ENCODE data around the gene TXNL4A.

TXNL4A gene

DNA sequence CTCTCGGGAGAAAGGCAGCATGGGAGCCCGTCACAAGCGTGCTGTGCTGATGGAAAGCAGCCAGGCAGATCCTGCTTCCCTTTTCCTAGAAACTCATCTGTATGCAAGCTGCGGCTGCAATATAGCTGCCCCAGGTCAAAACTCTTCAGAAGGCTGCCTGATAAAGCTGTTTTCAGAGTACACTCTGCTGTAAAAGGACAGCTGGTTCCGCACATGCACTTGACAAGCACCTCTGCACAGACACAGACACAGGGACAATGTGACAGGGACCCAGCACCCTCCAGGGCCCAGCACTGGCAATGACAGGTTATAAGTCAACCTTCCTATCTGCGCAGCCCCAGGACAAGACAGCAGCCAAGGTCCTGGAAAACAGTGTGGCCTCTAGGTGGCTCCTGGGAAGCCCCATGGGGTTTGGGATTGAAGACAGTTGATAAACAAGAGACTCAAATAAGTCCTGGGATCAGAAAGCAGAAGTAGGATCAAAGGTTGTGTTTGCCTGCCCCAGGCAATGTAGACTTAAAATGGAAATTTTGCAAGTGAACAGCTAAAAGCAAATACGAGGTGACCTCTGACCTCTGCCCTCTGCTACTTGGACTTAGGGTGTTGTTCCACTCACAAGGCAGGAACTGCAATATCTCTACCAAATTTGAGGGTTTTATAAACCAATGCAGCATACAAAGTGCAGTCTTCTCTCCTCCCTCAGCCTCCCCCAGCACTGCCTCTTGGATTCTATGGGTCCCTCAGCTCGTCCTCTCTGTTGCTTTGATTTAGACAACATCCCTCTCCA is 53.9 kb downstream of the TXNL4A start:
- no peak overlapping the region for H3K4me3 ChIP-seq (ENCODE audit: low read length in 2 of 2)
- H3K9me3 ChIP-seq (ENCODE audit: control insufficient read depth in 2 of 2, low read length in 2 of 2) = peaks cover 2 to 11% of the 10 kb centered on the region in 2 donors

DNA sequence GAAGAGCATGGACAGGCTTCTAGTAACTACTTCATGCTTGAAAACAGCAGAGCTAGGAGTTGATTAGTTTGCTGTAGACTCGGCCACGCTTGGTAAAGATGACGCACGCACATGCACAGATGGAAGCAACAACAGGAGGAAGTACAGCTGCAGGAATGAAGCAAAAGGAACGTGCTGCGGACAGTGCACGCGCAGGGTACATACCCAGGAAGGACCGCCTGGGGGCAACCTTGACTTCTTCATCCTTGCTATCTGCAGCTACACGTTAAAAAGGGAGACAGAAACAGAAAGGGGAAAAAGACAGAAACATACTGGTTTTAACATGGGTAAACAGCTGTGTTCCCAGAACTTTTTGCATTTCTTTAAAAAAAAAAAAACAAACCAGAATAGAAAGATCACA is 54.6 kb downstream of the TXNL4A start:
- Histone ChIP-seq H3K27ac (ENCODE audit: low read length) (no peak overlapping the region), H3K4me1 (ENCODE audit: control insufficient read depth, insufficient read depth, low read length) (no peaks in the 10 kb centered on the region), H3K27me3 (ENCODE audit: control insufficient read depth in 1 of 2, insufficient read depth in 2 of 2, low read length in 2 of 2) (no peaks in the 10 kb centered on the region), H3K9me3 (ENCODE audit: control insufficient read depth in 2 of 2, low read length in 2 of 2) (peaks cover 2 to 18% of the 10 kb centered on the region in 2 donors), H3K4me3 (ENCODE audit: low read length in 2 of 2) (no peak overlapping the region), H3K9ac (ENCODE audit: low read length in 2 of 2) (no peak overlapping the region), H3K36me3 (ENCODE audit: control insufficient read depth in 2 of 2, insufficient read depth in 2 of 2, low read length in 2 of 2) (peaks cover 13 to 16% of the 10 kb centered on the region in 2 donors)

More for the DNA sequence above, 53.9 kb downstream of the TXNL4A start:
- Histone ChIP-seq H3K27ac (ENCODE audit: low read length) (no peak overlapping the region), H3K27me3 (ENCODE audit: control insufficient read depth in 1 of 2, insufficient read depth in 2 of 2, low read length in 2 of 2) (no peaks in the 10 kb centered on the region), H3K36me3 (ENCODE audit: control insufficient read depth in 2 of 2, insufficient read depth in 2 of 2, low read length in 2 of 2) (peaks cover 10% of the 10 kb centered on the region in 2 donors), H3K4me1 (ENCODE audit: control insufficient read depth, insufficient read depth, low read length) (no peaks in the 10 kb centered on the region), H3K9ac (ENCODE audit: low read length in 2 of 2) (no peak overlapping the region)

DNA sequence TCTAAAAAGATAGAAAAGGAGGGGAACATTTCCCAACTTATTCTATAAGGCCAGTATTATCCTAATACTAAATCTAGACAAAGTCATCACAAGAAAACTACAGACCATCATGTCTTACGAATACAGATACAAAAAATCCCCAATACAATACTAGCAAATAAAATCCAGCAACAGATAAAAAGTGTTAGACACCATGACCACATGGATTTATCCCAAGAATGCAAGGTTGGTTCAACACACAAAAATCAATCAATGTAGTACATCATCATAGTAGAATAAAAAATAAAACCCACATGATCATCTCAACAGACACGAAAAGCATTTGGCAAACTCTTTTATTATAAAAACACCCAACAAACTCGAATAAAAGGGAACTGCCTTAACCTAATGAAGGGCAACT is 55.5 kb downstream of the TXNL4A start:
- H3K4me1 ChIP-seq (ENCODE audit: control insufficient read depth, insufficient read depth, low read length) = no peaks in the 10 kb centered on the region
- no peaks in the 10 kb centered on the region for H3K27me3 ChIP-seq (ENCODE audit: control insufficient read depth in 1 of 2, insufficient read depth in 2 of 2, low read length in 2 of 2)
- peaks cover 13 to 17% of the 10 kb centered on the region in 2 donors for H3K36me3 ChIP-seq (ENCODE audit: control insufficient read depth in 2 of 2, insufficient read depth in 2 of 2, low read length in 2 of 2)
- H3K9me3 ChIP-seq (ENCODE audit: control insufficient read depth in 2 of 2, low read length in 2 of 2) = peaks cover 2 to 20% of the 10 kb centered on the region in 2 donors
- H3K27ac ChIP-seq (ENCODE audit: low read length) = no peak overlapping the region
- H3K4me3 ChIP-seq (ENCODE audit: low read length in 2 of 2) = no peak overlapping the region
- H3K9ac ChIP-seq (ENCODE audit: low read length in 2 of 2) = no peak overlapping the region

DNA sequence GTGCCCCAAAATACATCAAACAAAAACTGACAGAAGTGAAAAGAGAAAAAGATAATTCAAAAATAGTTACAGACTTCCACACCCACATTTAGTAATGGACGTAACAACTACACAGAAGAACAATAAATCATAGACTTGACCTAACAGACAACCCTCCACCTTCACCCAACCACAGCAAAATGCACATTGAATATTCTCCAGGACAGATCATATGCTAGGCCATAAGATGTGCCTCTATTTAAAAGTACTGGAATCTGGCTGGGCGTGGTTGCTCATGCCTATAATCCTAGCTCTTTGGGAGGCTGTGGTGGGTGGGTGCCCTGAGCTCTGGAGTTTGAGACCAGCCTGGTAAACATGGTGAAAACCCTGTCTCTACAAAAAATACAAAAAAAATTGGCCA is 56.9 kb downstream of the TXNL4A start:
- H3K36me3 ChIP-seq (ENCODE audit: control insufficient read depth in 2 of 2, insufficient read depth in 2 of 2, low read length in 2 of 2) = peaks cover 13 to 17% of the 10 kb centered on the region in 2 donors
- H3K9ac ChIP-seq (ENCODE audit: low read length in 2 of 2) = no peak overlapping the region
- H3K4me3 ChIP-seq (ENCODE audit: low read length in 2 of 2) = no peak overlapping the region
- no peaks in the 10 kb centered on the region for H3K27me3 ChIP-seq (ENCODE audit: control insufficient read depth in 1 of 2, insufficient read depth in 2 of 2, low read length in 2 of 2)
- H3K27ac ChIP-seq (ENCODE audit: low read length) = no peak overlapping the region
- H3K9me3 ChIP-seq (ENCODE audit: control insufficient read depth in 2 of 2, low read length in 2 of 2) = peaks cover 2 to 20% of the 10 kb centered on the region in 2 donors
- H3K4me1 ChIP-seq (ENCODE audit: control insufficient read depth, insufficient read depth, low read length) = no peaks in the 10 kb centered on the region

DNA sequence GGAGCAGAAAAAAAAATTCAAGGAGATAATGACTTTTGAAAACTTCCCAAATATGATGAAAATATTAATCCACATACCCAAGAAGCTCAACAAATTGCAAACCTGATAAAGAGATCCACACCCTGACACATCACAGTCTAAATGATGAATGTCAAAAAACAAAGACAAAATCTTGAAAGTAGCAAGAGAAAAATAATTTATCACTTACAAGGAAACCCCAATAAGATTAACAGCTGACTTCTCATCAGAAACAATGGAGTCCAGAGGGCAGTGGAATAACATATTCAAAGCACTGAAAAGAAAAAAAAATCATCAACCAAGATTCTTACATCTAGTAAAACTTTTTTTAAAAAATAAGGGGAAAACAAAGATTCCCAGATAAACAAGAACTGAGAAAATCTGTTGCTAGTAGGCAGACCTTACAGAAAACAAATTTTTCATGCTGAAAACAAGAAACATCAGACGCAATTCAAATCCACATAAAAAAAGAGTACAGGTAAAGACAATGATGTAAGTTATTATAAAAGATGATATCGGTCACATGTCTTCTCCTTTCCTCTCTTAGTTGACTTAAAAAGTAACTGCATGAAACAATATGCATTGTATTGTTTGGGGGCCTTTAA is 58.2 kb downstream of the TXNL4A start:
- no peaks in the 10 kb centered on the region for H3K27me3 ChIP-seq (ENCODE audit: control insufficient read depth in 1 of 2, insufficient read depth in 2 of 2, low read length in 2 of 2)
- H3K4me1 ChIP-seq (ENCODE audit: control insufficient read depth, insufficient read depth, low read length) = peaks cover 4% of the 10 kb centered on the region
- no peak overlapping the region for H3K9ac ChIP-seq (ENCODE audit: low read length in 2 of 2)
- no peak overlapping the region for H3K27ac ChIP-seq (ENCODE audit: low read length)
- peaks cover 12% of the 10 kb centered on the region in 2 donors for H3K36me3 ChIP-seq (ENCODE audit: control insufficient read depth in 2 of 2, insufficient read depth in 2 of 2, low read length in 2 of 2)
- H3K4me3 ChIP-seq (ENCODE audit: low read length in 2 of 2) = no peak overlapping the region
- peaks cover 2 to 20% of the 10 kb centered on the region in 2 donors for H3K9me3 ChIP-seq (ENCODE audit: control insufficient read depth in 2 of 2, low read length in 2 of 2)

DNA sequence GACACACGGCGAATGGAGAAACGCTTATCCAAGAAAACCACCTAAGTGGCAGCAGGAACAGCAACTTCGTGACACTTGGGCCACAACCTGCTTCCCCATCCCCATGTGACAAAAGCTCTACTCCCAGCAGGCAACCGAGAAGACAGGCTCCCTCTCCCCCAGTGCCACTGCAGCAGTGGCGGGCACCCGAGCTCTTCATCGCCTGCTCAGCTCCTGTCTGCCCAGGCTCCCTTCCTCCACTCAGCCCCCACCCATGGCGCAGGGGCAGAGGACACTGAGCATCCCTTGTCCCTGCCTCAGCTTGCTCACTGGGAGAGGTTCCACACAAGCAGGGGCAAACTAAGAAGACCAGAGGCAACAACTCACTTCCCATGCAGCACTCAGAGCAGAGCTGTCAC is 59.8 kb downstream of the TXNL4A start:
- H3K27me3 ChIP-seq (ENCODE audit: control insufficient read depth in 1 of 2, insufficient read depth in 2 of 2, low read length in 2 of 2) = no peaks in the 10 kb centered on the region
- peaks cover 2 to 18% of the 10 kb centered on the region in 2 donors for H3K9me3 ChIP-seq (ENCODE audit: control insufficient read depth in 2 of 2, low read length in 2 of 2)
- no peak overlapping the region for H3K27ac ChIP-seq (ENCODE audit: low read length)
- peaks cover 10% of the 10 kb centered on the region in 2 donors for H3K36me3 ChIP-seq (ENCODE audit: control insufficient read depth in 2 of 2, insufficient read depth in 2 of 2, low read length in 2 of 2)
- H3K9ac ChIP-seq (ENCODE audit: low read length in 2 of 2) = no peak overlapping the region
- peaks cover 9% of the 10 kb centered on the region for H3K4me1 ChIP-seq (ENCODE audit: control insufficient read depth, insufficient read depth, low read length)
- H3K4me3 ChIP-seq (ENCODE audit: low read length in 2 of 2) = no peak overlapping the region

DNA sequence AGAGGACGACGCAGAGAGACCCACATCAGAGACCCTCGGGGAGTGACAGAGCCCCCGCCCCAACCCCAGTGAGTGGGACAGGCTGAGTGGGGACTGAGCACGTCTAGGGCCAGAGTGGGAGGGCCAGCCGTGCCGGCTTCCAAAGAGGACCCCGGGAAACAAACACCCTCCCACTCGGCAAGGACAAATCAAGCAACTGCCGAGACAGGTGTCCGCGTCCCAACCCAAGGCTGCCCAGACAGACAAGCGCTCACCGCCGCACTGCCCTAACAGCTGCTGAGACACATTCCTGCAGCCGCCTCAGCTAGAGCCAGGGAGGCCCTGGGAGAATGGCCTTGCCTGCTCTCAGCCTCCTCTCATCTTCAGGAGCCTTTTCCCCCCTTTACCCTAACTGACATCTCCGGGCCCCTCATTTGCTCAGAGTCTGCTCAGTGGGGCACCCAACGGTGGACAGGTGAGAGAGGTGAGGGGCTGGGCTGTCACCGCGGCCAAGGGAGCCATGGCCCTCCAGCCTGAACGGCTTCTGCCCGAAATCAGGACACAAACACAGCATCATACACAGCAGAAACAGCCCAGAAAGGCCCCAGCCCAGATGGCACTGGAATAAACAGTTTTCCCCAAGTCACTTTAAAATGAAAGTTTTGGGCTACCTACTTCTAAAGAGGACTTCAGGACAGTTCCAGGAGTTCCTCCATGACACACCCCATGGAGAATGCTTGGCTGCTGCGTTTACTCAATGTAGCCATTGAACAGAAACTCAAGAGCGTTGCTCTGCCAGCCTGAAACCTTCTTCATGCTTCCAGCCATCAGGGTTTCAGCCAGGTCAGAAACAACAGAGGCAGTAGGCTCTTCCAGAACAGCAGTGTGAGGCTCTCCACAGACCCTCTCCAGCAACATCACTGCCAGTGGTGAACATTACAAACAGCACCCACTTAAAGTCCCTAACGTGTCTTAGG is 60.5 kb downstream of the TXNL4A start:
- H3K36me3 ChIP-seq (ENCODE audit: control insufficient read depth in 2 of 2, insufficient read depth in 2 of 2, low read length in 2 of 2) = peaks cover 8 to 10% of the 10 kb centered on the region in 2 donors
- peaks cover 2 to 14% of the 10 kb centered on the region in 2 donors for H3K9me3 ChIP-seq (ENCODE audit: control insufficient read depth in 2 of 2, low read length in 2 of 2)
- H3K9ac ChIP-seq (ENCODE audit: low read length in 2 of 2) = no peak overlapping the region
- H3K27me3 ChIP-seq (ENCODE audit: control insufficient read depth in 1 of 2, insufficient read depth in 2 of 2, low read length in 2 of 2) = no peaks in the 10 kb centered on the region
- H3K4me3 ChIP-seq (ENCODE audit: low read length in 2 of 2) = no peak overlapping the region
- peaks cover 9% of the 10 kb centered on the region for H3K4me1 ChIP-seq (ENCODE audit: control insufficient read depth, insufficient read depth, low read length)
- H3K27ac ChIP-seq (ENCODE audit: low read length) = no peak overlapping the region

DNA sequence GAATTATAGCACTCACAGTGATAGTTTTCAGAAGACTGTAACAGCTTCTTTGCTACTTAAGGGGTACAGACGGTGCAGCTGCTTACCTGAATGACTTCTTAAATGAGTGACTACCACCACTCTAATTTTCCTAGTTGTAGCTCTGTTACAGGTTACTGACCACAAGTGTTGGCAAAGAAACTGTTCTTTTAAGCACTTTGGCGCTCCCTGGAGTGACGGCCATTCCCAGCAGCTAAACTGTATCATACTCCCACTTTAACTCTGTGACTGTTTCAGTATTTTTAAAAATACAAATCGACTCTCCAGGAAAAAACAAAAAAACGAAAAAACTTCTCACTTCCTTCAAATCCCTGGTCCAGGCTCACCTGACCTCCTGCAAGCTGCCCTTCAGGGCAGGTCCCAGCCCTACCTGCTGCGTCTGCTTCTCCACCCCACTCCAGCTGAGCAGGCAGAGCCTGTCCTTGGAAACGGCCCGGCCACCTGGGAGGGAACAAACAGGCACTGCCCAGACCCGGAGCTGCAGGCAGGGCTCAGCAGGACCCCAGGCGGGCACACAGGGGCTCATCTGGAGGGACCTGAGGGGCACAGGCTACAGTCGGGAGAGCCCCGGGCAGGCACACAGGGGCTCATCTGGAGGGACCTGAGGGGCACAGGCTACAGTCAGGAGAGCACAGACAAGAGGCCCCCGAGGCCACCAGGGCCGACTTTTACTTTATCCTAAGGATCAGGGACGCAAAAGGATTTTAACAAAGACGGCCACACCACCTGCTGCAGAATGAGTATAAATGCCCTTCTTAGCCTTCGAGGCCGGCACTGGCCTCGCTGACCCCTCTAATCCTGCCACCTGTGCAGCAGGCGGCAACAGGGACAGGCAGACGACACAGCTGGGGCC is 61.4 kb downstream of the TXNL4A start:
- Histone ChIP-seq H3K27ac (ENCODE audit: low read length) (no peak overlapping the region), H3K9ac (ENCODE audit: low read length in 2 of 2) (no peak overlapping the region), H3K4me1 (ENCODE audit: control insufficient read depth, insufficient read depth, low read length) (peaks cover 9% of the 10 kb centered on the region), H3K36me3 (ENCODE audit: control insufficient read depth in 2 of 2, insufficient read depth in 2 of 2, low read length in 2 of 2) (peaks cover 8 to 10% of the 10 kb centered on the region in 2 donors), H3K4me3 (ENCODE audit: low read length in 2 of 2) (no peak overlapping the region), H3K9me3 (ENCODE audit: control insufficient read depth in 2 of 2, low read length in 2 of 2) (peaks cover 2 to 14% of the 10 kb centered on the region in 2 donors), H3K27me3 (ENCODE audit: control insufficient read depth in 1 of 2, insufficient read depth in 2 of 2, low read length in 2 of 2) (no peaks in the 10 kb centered on the region)

DNA sequence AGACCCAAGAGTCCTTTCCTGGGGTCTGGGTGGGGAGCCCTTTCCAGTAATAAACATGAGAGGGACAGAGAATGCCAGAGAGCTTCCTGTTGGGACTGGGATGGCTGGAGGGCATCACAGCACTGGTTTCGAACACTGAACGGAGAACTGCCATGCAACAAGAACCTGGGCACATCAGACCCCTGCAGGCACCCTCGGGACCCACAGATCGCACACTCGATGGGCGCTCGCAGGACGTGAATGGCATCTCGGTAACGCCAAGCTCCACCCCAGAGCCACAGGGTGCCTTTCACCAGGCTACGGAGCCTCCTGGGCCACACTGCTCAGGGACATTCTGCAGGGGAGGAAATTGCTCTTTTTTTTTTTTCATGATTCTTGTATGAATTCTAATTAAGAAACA is 62.1 kb downstream of the TXNL4A start:
- H3K9me3 ChIP-seq (ENCODE audit: control insufficient read depth in 2 of 2, low read length in 2 of 2) = peaks cover 2 to 14% of the 10 kb centered on the region in 2 donors
- H3K27ac ChIP-seq (ENCODE audit: low read length) = no peak overlapping the region
- H3K27me3 ChIP-seq (ENCODE audit: control insufficient read depth in 1 of 2, insufficient read depth in 2 of 2, low read length in 2 of 2) = no peaks in the 10 kb centered on the region
- peaks cover 8 to 11% of the 10 kb centered on the region in 2 donors for H3K36me3 ChIP-seq (ENCODE audit: control insufficient read depth in 2 of 2, insufficient read depth in 2 of 2, low read length in 2 of 2)
- H3K4me1 ChIP-seq (ENCODE audit: control insufficient read depth, insufficient read depth, low read length) = peaks cover 9% of the 10 kb centered on the region
- no peak overlapping the region for H3K9ac ChIP-seq (ENCODE audit: low read length in 2 of 2)
- no peak overlapping the region for H3K4me3 ChIP-seq (ENCODE audit: low read length in 2 of 2)
